ENCODE data around the gene CLK1.

GRCh38 chr2:200839513-200839912, 24.9 kb downstream of the CLK1 start:
- no peak for TF ChIP-seq CTCF (conservative IDR thresholded peaks at IDR 0.05)
- no peak for TF ChIP-seq EZH2 (IDR thresholded peaks at IDR 0.05; ENCODE audit: low read depth)

Measured in PC-9 (cell line).